WTC11 (cell line): ENCODE results near the gene LSM2. TPM values are rescaled to one million over a fixed set of nuclear protein-coding genes. Genes with fewer than 3 reads are reported as not detected.

ENCODE experiments used
- ATAC-seq: fragments of 200-7000 bp; cut with Tn5 transposase; 2 replicates; pipeline ENCODE4 v1.10.0; 2021; ENCODE audit warnings: mild to moderate bottlenecking, moderate library complexity
- CTCF ChIA-PET: fragments of 300-600 bp; sonication (Branson Sonifier 250); formaldehyde crosslinking; loops from one replicate; lab custom pipeline; 2021; ENCODE audit warnings: antibody characterized with exemption; lab: Charles Lee
- POLR2A ChIA-PET: fragments of 350-600 bp; sonication (Branson Sonifier 250); formaldehyde crosslinking; loops from one replicate; lab custom pipeline; 2021; ENCODE audit warnings: antibody characterized with exemption; lab: Charles Lee
- DNase-seq: peaks from one replicate; pipeline ENCODE4 v3.0.0; 2021; ENCODE audit warnings: low spot score
- H3K27ac Mint-ChIP-seq: 2 replicates; pipeline ENCODE4 v1.8.0; 2021; ENCODE audit warnings: mixed read lengths
- H3K27me3 Mint-ChIP-seq: 2 replicates; pipeline ENCODE4 v1.8.0; 2021; ENCODE audit warnings: low read depth, mild to moderate bottlenecking, moderate library complexity, mixed read lengths
- H3K36me3 Mint-ChIP-seq: 2 replicates; pipeline ENCODE4 v1.8.0; 2021; ENCODE audit warnings: mixed read lengths
- H3K4me1 Mint-ChIP-seq: 2 replicates; pipeline ENCODE4 v1.8.0; 2022; ENCODE audit warnings: mixed read lengths
- H3K4me3 Mint-ChIP-seq: 2 replicates; pipeline ENCODE4 v1.8.0; 2021; ENCODE audit warnings: mild to moderate bottlenecking, moderate library complexity, mixed read lengths
- H3K9me3 Mint-ChIP-seq: 2 replicates; pipeline ENCODE4 v1.8.0; 2021; ENCODE audit warnings: mixed read lengths
- MYBL2 ChIP-seq: sonication (generic); formaldehyde crosslinking; IDR thresholded peaks from 2 replicates; pipeline ENCODE4 v1.8.1; 2023; ENCODE audit warnings: mild to moderate bottlenecking, moderate library complexity, missing genetic modification reagents
- NR1H2 ChIP-seq: sonication (generic); formaldehyde crosslinking; IDR thresholded peaks from 2 replicates; pipeline ENCODE4 v1.9.0; 2021; ENCODE audit warnings: mild to moderate bottlenecking, moderate library complexity, missing genetic modification reagents
- SMAD4 ChIP-seq: sonication (generic); formaldehyde crosslinking; IDR thresholded peaks from 2 replicates; pipeline ENCODE4 v1.8.0; 2022; ENCODE audit warnings: mild to moderate bottlenecking, missing genetic modification reagents
- ZNF138 ChIP-seq: sonication (generic); formaldehyde crosslinking; conservative IDR thresholded peaks from 2 replicates; pipeline ENCODE4 v1.8.1; 2022; ENCODE audit warnings: mild to moderate bottlenecking, moderate library complexity, missing genetic modification reagents
- ZNF317 ChIP-seq: sonication (generic); formaldehyde crosslinking; IDR thresholded peaks from 2 replicates; pipeline ENCODE4 v1.8.1; 2023; ENCODE audit warnings: low read depth, mild to moderate bottlenecking, moderate library complexity, missing genetic modification reagents, borderline replicate concordance
- total RNA-seq: library from RNA; stranded (reverse); gene quantifications from 3 replicates; pipeline ENCODE4 v1.2.3, GENCODE V29; 2021
- TF ChIP-seq, protein P1 (sequence below): sonication (generic); formaldehyde crosslinking; IDR thresholded peaks from 2 replicates; pipeline ENCODE4 v1.8.1; 2023; ENCODE audit warnings: mild to moderate bottlenecking, missing genetic modification reagents, moderate library complexity
- TF ChIP-seq, protein P2 (sequence below): sonication (generic); formaldehyde crosslinking; IDR thresholded peaks from 2 replicates; pipeline ENCODE4 v1.8.0; 2022; ENCODE audit warnings: mild to moderate bottlenecking, missing genetic modification reagents
- TF ChIP-seq, protein P3 (sequence below): sonication (generic); formaldehyde crosslinking; IDR thresholded peaks from 2 replicates; pipeline ENCODE4 v1.8.1; 2022; ENCODE audit warnings: low read depth, missing genetic modification reagents, borderline replicate concordance
- TF ChIP-seq, protein P4 (sequence below): fragments of 200-600 bp; IDR thresholded peaks from 2 replicates; pipeline ENCODE4 v1.8.0; 2022; ENCODE audit warnings: antibody characterized with exemption
- TF ChIP-seq, protein P5 (sequence below): sonication (generic); formaldehyde crosslinking; IDR thresholded peaks from 2 replicates; pipeline ENCODE4 v1.8.0; 2022; ENCODE audit warnings: mild to moderate bottlenecking, missing genetic modification reagents
- TF ChIP-seq, protein P6 (sequence below): fragments of 250-450 bp; sonication (Bioruptor Pico); IDR thresholded peaks from 2 replicates; pipeline ENCODE4 v1.9.0; 2021; ENCODE audit warnings: mild to moderate bottlenecking, borderline replicate concordance

LSM2 gene
- total RNA-seq, 1 experiment from 2014 or later = 104 TPM

DNA sequence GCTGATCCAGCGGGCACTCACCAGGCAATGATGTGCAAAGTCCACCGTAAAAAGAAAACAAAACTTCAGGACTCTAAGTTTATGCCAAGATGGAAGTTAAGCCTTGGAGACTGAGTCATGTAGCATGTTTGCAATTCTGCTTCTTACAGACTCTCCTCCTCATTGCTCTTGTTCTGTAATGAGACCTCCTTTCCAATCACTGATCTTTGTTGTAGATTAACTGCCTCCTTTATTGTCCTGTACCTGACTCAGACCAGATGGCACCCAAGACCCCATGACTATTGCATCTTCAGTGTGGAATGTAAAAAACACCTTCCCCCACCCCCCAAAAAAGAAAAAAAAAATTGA, 44.7 kb upstream of the LSM2 start:
- peaks cover 9% of the 10 kb centered on the region; the same call in 1 of the 2 replicates for H3K27me3 Mint-ChIP-seq
- no peak overlapping the region for H3K4me3 Mint-ChIP-seq
- no peak overlapping the region for H3K27ac Mint-ChIP-seq
- TF ChIP-seq, protein P1, sequence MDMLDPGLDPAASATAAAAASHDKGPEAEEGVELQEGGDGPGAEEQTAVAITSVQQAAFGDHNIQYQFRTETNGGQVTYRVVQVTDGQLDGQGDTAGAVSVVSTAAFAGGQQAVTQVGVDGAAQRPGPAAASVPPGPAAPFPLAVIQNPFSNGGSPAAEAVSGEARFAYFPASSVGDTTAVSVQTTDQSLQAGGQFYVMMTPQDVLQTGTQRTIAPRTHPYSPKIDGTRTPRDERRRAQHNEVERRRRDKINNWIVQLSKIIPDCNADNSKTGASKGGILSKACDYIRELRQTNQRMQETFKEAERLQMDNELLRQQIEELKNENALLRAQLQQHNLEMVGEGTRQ = no peak
- TF ChIP-seq ZNF138 (CRISPR knock-in tag) = no peak
- TF ChIP-seq, protein P2, sequence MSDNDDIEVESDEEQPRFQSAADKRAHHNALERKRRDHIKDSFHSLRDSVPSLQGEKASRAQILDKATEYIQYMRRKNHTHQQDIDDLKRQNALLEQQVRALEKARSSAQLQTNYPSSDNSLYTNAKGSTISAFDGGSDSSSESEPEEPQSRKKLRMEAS = no peak
- TF ChIP-seq, protein P3, sequence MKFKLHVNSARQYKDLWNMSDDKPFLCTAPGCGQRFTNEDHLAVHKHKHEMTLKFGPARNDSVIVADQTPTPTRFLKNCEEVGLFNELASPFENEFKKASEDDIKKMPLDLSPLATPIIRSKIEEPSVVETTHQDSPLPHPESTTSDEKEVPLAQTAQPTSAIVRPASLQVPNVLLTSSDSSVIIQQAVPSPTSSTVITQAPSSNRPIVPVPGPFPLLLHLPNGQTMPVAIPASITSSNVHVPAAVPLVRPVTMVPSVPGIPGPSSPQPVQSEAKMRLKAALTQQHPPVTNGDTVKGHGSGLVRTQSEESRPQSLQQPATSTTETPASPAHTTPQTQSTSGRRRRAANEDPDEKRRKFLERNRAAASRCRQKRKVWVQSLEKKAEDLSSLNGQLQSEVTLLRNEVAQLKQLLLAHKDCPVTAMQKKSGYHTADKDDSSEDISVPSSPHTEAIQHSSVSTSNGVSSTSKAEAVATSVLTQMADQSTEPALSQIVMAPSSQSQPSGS (CRISPR knock-in tag) = no peak
- DNase-seq (no peak), ATAC-seq (no peak)
- H3K4me1 Mint-ChIP-seq = no peaks in the 10 kb centered on the region
- CTCF ChIA-PET = interaction anchor here (1.1 kb wide), 1 partner anchor 78 kb away, joined by 3 read pairs; no protein-coding TSS in a partner anchor
- POLR2A ChIA-PET = no interaction called here
- peaks cover 13% of the 10 kb centered on the region for H3K36me3 Mint-ChIP-seq
- peaks cover 14% of the 10 kb centered on the region for H3K9me3 Mint-ChIP-seq

DNA sequence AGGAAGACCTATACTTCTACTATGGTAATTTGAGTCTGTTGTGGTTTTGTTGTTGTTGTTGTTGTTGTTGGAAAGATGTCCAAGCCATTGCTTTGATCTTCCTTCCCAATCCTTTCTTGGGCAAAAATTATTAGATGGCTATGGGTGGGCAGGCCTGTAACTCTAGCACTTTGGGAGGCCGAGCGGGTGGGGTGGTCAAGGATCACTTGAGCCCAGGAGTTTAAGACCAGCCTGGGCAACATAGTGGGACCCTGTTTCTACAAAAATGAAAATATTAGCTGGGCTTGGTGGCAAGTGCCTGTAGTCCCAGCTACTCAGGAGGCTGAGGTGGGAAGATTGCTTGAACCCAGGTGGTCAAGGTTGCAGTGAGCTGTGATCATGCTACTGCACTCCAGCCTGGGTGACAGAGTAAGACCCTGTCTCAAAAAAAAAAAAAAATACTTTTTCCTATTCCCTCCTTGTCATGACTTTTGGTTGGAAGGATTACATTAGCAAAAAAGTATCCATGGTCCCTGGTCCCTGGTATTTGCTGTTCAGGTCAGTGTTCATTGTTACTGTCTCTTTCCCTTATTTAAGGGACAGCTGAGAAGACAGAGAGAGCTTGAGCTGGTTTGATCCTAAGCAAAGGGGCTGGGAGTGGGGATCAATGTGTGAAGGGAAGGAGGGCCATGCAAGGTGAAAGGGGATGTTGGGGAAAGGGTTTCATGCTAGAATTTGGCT, 44.2 kb upstream of the LSM2 start:
- peaks cover 9% of the 10 kb centered on the region; the same call in 1 of the 2 replicates for H3K27me3 Mint-ChIP-seq
- DNase-seq (no peak), ATAC-seq (no peak)
- H3K36me3 Mint-ChIP-seq = peaks cover 13% of the 10 kb centered on the region
- CTCF ChIA-PET = interaction anchor here (0.7 kb wide), 1 partner anchor 116 kb away, joined by 3 read pairs; no protein-coding TSS in a partner anchor
- H3K4me3 Mint-ChIP-seq = no peak overlapping the region
- H3K9me3 Mint-ChIP-seq = peaks cover 14% of the 10 kb centered on the region
- H3K4me1 Mint-ChIP-seq = no peaks in the 10 kb centered on the region
- TF ChIP-seq, protein P4, sequence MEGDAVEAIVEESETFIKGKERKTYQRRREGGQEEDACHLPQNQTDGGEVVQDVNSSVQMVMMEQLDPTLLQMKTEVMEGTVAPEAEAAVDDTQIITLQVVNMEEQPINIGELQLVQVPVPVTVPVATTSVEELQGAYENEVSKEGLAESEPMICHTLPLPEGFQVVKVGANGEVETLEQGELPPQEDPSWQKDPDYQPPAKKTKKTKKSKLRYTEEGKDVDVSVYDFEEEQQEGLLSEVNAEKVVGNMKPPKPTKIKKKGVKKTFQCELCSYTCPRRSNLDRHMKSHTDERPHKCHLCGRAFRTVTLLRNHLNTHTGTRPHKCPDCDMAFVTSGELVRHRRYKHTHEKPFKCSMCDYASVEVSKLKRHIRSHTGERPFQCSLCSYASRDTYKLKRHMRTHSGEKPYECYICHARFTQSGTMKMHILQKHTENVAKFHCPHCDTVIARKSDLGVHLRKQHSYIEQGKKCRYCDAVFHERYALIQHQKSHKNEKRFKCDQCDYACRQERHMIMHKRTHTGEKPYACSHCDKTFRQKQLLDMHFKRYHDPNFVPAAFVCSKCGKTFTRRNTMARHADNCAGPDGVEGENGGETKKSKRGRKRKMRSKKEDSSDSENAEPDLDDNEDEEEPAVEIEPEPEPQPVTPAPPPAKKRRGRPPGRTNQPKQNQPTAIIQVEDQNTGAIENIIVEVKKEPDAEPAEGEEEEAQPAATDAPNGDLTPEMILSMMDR = no peak
- no peak for TF ChIP-seq ZNF317 (CRISPR knock-in tag)
- TF ChIP-seq, protein P5, sequence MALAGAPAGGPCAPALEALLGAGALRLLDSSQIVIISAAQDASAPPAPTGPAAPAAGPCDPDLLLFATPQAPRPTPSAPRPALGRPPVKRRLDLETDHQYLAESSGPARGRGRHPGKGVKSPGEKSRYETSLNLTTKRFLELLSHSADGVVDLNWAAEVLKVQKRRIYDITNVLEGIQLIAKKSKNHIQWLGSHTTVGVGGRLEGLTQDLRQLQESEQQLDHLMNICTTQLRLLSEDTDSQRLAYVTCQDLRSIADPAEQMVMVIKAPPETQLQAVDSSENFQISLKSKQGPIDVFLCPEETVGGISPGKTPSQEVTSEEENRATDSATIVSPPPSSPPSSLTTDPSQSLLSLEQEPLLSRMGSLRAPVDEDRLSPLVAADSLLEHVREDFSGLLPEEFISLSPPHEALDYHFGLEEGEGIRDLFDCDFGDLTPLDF (CRISPR knock-in tag) = no peak
- TF ChIP-seq, protein P6, sequence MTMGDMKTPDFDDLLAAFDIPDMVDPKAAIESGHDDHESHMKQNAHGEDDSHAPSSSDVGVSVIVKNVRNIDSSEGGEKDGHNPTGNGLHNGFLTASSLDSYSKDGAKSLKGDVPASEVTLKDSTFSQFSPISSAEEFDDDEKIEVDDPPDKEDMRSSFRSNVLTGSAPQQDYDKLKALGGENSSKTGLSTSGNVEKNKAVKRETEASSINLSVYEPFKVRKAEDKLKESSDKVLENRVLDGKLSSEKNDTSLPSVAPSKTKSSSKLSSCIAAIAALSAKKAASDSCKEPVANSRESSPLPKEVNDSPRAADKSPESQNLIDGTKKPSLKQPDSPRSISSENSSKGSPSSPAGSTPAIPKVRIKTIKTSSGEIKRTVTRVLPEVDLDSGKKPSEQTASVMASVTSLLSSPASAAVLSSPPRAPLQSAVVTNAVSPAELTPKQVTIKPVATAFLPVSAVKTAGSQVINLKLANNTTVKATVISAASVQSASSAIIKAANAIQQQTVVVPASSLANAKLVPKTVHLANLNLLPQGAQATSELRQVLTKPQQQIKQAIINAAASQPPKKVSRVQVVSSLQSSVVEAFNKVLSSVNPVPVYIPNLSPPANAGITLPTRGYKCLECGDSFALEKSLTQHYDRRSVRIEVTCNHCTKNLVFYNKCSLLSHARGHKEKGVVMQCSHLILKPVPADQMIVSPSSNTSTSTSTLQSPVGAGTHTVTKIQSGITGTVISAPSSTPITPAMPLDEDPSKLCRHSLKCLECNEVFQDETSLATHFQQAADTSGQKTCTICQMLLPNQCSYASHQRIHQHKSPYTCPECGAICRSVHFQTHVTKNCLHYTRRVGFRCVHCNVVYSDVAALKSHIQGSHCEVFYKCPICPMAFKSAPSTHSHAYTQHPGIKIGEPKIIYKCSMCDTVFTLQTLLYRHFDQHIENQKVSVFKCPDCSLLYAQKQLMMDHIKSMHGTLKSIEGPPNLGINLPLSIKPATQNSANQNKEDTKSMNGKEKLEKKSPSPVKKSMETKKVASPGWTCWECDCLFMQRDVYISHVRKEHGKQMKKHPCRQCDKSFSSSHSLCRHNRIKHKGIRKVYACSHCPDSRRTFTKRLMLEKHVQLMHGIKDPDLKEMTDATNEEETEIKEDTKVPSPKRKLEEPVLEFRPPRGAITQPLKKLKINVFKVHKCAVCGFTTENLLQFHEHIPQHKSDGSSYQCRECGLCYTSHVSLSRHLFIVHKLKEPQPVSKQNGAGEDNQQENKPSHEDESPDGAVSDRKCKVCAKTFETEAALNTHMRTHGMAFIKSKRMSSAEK = no peak
- TF ChIP-seq ZNF138 (CRISPR knock-in tag) = no peak
- TF ChIP-seq SMAD4 (CRISPR knock-in tag) = no peak
- TF ChIP-seq NR1H2 = no peak
- no peak for TF ChIP-seq MYBL2 (CRISPR knock-in tag)
- H3K27ac Mint-ChIP-seq = no peak overlapping the region
- POLR2A ChIA-PET = no interaction called here
